ENCODE results near the gene WSCD2. TPM values are rescaled to one million over a fixed set of nuclear protein-coding genes. Genes with fewer than 3 reads are reported as not detected.

WSCD2 gene
- total RNA-seq, 1 donor from 2014 or later, result 4.2 TPM

GRCh38 chr12:108136697-108137096 lies 7.6 kb downstream of the WSCD2 start:
- no peak overlapping the region for H3K4me3 ChIP-seq
- no peaks in the 10 kb centered on the region for H3K9me3 ChIP-seq
- H3K36me3 ChIP-seq, result no peaks in the 10 kb centered on the region
- H3K27me3 ChIP-seq, result no peaks in the 10 kb centered on the region
- intact Hi-C loops (cut with DNase I), result no loop called here
- TF ChIP-seq POLR2A (IDR thresholded peaks at IDR 0.05) (no peak), CTCF (IDR thresholded peaks at IDR 0.05) (no peak)
- no peak for DNase-seq (ENCODE audit: extremely low spot score in 2 of 2)
- H3K4me1 ChIP-seq, result no peaks in the 10 kb centered on the region
- no peak overlapping the region for H3K27ac ChIP-seq

DNA sequence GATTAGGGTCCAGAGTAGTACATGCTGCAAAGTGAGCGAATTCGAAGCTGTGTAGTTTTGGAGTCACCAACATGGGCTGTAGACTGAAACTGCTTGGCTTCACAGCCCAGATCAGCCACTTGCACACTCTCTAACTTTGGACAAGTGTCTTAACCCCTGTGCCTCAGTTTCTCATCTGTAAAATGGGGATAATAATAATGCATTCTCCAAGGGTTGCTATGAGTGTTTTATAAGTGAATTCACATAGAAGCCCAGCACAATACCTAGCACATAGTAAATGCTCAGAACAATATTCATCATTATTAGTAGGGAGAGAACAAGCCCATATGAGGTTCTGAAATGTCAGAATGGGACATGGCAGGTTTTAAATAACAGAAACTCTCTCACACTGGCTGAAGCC lies 10.4 kb downstream of the WSCD2 start:
- Histone ChIP-seq H3K9me3 (no peaks in the 10 kb centered on the region), H3K36me3 (no peaks in the 10 kb centered on the region), H3K27me3 (no peaks in the 10 kb centered on the region), H3K27ac (no peak overlapping the region), H3K4me3 (no peak overlapping the region), H3K4me1 (no peaks in the 10 kb centered on the region)
- intact Hi-C loops (cut with DNase I), result no loop called here
- no peak for TF ChIP-seq POLR2A (IDR thresholded peaks at IDR 0.05)
- no peak for TF ChIP-seq CTCF (IDR thresholded peaks at IDR 0.05)
- TF ChIP-seq POLR2AphosphoS5 (IDR thresholded peaks at IDR 0.05; ENCODE audit: insufficient read depth in 1 of 2, low read depth in 1 of 2), result no peak
- DNase-seq (ENCODE audit: extremely low spot score in 2 of 2), result no peak

GRCh38 chr12:108140501-108140900 lies 11.4 kb downstream of the WSCD2 start:
- no peak for TF ChIP-seq POLR2A (IDR thresholded peaks at IDR 0.05)
- no peak for TF ChIP-seq POLR2AphosphoS5 (IDR thresholded peaks at IDR 0.05; ENCODE audit: insufficient read depth in 1 of 2, low read depth in 1 of 2)
- no peak for TF ChIP-seq CTCF (IDR thresholded peaks at IDR 0.05)
- H3K27me3 ChIP-seq, result no peaks in the 10 kb centered on the region
- H3K36me3 ChIP-seq, result no peaks in the 10 kb centered on the region
- H3K4me1 ChIP-seq, result no peaks in the 10 kb centered on the region
- H3K27ac ChIP-seq, result no peak overlapping the region
- H3K9me3 ChIP-seq, result no peaks in the 10 kb centered on the region
- intact Hi-C loops (cut with DNase I), result no loop called here
- DNase-seq (ENCODE audit: extremely low spot score in 2 of 2), result no peak
- no peak overlapping the region for H3K4me3 ChIP-seq

- no peak overlapping the region for H3K4me3 ChIP-seq
- H3K4me1 ChIP-seq, result no peaks in the 10 kb centered on the region
- DNase-seq (ENCODE audit: extremely low spot score in 2 of 2), result no peak
- no peaks in the 10 kb centered on the region for H3K9me3 ChIP-seq
- TF ChIP-seq POLR2A (IDR thresholded peaks at IDR 0.05), result no peak
- TF ChIP-seq POLR2AphosphoS5 (IDR thresholded peaks at IDR 0.05; ENCODE audit: insufficient read depth in 1 of 2, low read depth in 1 of 2), result no peak
- no peak for TF ChIP-seq CTCF (IDR thresholded peaks at IDR 0.05)
- intact Hi-C loops (cut with DNase I), result no loop called here
- H3K27me3 ChIP-seq, result no peaks in the 10 kb centered on the region
- H3K36me3 ChIP-seq, result no peaks in the 10 kb centered on the region
- H3K27ac ChIP-seq, result no peak overlapping the region
These were observed 12.6 kb downstream of the WSCD2 start for GRCh38 chr12:108141600-108142130.

DNA sequence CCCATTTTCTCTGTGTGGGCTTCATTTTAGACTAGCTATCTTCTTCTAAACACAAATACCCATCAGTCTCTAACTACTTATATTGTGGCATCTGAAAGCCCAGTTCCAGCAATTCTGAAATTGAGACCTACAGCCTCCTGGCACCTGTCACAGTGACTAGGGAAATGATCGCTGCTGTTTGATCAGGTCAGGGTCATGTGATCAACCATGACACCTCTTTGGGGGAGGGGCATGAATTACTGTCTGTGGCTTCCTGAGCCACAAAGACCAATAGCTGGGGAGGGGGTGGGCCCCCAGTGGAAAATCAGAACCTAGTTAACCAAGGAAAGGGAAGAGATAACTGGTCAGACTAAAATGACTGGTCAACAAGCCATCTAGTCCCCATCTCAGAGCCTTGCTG lies 14.1 kb downstream of the WSCD2 start:
- Histone ChIP-seq H3K36me3 (no peaks in the 10 kb centered on the region), H3K4me3 (no peak overlapping the region), H3K27ac (no peak overlapping the region), H3K9me3 (no peaks in the 10 kb centered on the region), H3K4me1 (no peaks in the 10 kb centered on the region), H3K27me3 (no peaks in the 10 kb centered on the region)
- intact Hi-C loops (cut with DNase I), result no loop called here
- TF ChIP-seq POLR2AphosphoS5 (IDR thresholded peaks at IDR 0.05; ENCODE audit: insufficient read depth in 1 of 2, low read depth in 1 of 2) (no peak), POLR2A (IDR thresholded peaks at IDR 0.05) (no peak), CTCF (IDR thresholded peaks at IDR 0.05) (no peak)
- no peak for DNase-seq (ENCODE audit: extremely low spot score in 2 of 2)

All from vagina (tissue), 2 donors.